ENCODE measurements around the gene GALR3.
"Not testable (repeated sequence)": the region's sequence is repeated elsewhere in the genome, so short reads cannot be mapped to it uniquely, and the experiment has no call there.

Gene GALR3

DNA sequence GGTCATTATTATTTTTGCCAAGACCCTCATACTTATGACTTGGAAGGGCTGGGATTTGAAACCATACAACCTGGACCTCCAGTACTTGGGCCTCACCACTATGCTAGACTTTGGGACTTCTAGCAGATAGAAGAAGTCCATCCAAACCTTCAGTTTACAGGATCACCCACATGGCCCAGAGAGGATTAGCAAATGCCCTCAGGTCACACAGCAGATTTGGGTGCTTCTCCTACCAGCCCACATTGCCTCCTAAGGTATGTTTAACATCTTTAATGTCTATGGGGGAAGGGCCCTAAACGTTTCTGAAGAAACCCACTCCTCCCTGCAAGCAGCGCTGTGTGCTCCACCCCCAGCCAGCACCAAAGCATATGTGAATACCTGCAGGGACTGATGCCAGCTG lies 32.9 kb upstream of the GALR3 start:
- Histone ChIP-seq H3K27me3 (ENCODE audit: insufficient read depth, poor library complexity, severe bottlenecking) (no peaks in the 10 kb centered on the region), H3K4me3 (replicated peaks; ENCODE audit: insufficient read depth, low read length) (no peak overlapping the region), H3K27ac (replicated peaks) (no peak overlapping the region)
- TF ChIP-seq POLR2AphosphoS5 (IDR thresholded peaks at IDR 0.05; ENCODE audit: low read depth) = no peak
- TF ChIP-seq, protein P1, sequence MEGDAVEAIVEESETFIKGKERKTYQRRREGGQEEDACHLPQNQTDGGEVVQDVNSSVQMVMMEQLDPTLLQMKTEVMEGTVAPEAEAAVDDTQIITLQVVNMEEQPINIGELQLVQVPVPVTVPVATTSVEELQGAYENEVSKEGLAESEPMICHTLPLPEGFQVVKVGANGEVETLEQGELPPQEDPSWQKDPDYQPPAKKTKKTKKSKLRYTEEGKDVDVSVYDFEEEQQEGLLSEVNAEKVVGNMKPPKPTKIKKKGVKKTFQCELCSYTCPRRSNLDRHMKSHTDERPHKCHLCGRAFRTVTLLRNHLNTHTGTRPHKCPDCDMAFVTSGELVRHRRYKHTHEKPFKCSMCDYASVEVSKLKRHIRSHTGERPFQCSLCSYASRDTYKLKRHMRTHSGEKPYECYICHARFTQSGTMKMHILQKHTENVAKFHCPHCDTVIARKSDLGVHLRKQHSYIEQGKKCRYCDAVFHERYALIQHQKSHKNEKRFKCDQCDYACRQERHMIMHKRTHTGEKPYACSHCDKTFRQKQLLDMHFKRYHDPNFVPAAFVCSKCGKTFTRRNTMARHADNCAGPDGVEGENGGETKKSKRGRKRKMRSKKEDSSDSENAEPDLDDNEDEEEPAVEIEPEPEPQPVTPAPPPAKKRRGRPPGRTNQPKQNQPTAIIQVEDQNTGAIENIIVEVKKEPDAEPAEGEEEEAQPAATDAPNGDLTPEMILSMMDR (IDR thresholded peaks at IDR 0.05; ENCODE audit: insufficient read depth, low read length) = no peak
- TF ChIP-seq, protein P2, sequence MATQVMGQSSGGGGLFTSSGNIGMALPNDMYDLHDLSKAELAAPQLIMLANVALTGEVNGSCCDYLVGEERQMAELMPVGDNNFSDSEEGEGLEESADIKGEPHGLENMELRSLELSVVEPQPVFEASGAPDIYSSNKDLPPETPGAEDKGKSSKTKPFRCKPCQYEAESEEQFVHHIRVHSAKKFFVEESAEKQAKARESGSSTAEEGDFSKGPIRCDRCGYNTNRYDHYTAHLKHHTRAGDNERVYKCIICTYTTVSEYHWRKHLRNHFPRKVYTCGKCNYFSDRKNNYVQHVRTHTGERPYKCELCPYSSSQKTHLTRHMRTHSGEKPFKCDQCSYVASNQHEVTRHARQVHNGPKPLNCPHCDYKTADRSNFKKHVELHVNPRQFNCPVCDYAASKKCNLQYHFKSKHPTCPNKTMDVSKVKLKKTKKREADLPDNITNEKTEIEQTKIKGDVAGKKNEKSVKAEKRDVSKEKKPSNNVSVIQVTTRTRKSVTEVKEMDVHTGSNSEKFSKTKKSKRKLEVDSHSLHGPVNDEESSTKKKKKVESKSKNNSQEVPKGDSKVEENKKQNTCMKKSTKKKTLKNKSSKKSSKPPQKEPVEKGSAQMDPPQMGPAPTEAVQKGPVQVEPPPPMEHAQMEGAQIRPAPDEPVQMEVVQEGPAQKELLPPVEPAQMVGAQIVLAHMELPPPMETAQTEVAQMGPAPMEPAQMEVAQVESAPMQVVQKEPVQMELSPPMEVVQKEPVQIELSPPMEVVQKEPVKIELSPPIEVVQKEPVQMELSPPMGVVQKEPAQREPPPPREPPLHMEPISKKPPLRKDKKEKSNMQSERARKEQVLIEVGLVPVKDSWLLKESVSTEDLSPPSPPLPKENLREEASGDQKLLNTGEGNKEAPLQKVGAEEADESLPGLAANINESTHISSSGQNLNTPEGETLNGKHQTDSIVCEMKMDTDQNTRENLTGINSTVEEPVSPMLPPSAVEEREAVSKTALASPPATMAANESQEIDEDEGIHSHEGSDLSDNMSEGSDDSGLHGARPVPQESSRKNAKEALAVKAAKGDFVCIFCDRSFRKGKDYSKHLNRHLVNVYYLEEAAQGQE (IDR thresholded peaks at IDR 0.05; ENCODE audit: insufficient replicate concordance, low read depth) = no peak
- no peak for TF ChIP-seq GABPA (IDR thresholded peaks at IDR 0.05; ENCODE audit: low read depth)
- no peak for TF ChIP-seq SPI1 (IDR thresholded peaks at IDR 0.05; ENCODE audit: borderline replicate concordance, low read depth)
- DNase-seq (ENCODE audit: low read depth in 1 of 2, low spot score in 1 of 2) = no peak

DNA sequence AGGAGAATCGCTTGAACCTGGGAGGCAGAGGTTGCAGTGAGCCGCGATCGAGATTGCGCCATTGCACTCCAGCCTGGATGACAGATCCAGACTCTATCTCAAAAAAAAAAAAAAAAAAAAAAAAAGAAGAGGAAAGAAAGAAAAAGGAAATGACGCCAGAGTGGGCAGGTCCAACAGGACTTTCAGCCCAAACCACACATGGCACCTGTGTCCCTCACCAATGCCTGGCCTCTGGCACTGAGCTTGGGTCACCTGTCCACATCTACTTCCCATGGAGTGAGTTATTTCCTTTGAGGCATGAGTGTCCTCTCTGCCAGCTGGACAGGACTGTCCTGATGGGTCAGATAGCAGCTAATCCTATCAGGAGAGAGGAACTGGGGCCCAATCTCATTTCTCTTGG lies 30.7 kb upstream of the GALR3 start:
- no peak for TF ChIP-seq POLR2AphosphoS5 (IDR thresholded peaks at IDR 0.05; ENCODE audit: low read depth)
- TF ChIP-seq, protein P2 (IDR thresholded peaks at IDR 0.05; ENCODE audit: insufficient replicate concordance, low read depth) = no peak
- no peak for TF ChIP-seq SPI1 (IDR thresholded peaks at IDR 0.05; ENCODE audit: borderline replicate concordance, low read depth)
- TF ChIP-seq, protein P1 (IDR thresholded peaks at IDR 0.05; ENCODE audit: insufficient read depth, low read length) = no peak
- TF ChIP-seq GABPA (IDR thresholded peaks at IDR 0.05; ENCODE audit: low read depth) = no peak
- Histone ChIP-seq H3K27ac (replicated peaks) (no peak overlapping the region), H3K27me3 (ENCODE audit: insufficient read depth, poor library complexity, severe bottlenecking) (no peaks in the 10 kb centered on the region), H3K4me3 (replicated peaks; ENCODE audit: insufficient read depth, low read length) (no peak overlapping the region)
- DNase-seq (ENCODE audit: low read depth in 1 of 2, low spot score in 1 of 2) = no peak

DNA sequence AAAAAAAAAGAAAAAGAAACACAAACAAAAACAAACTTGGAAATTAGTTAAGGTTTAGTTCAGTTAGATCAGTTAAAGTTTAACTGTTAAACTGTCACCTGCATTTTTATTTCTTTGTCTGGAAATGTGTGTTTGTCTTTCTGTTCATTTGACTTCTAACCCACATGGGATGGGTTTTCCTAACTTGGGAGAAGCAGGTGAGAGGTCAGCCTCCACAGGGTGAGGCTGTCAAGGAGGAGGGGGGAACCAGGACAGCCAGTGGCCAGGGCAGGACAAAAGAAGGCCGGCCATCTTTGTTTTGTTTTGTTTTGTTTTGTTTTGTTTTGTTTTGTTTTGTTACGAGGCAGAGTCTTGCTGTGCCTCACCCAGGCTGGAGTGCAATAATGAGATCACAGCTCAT lies 28.8 kb upstream of the GALR3 start:
- no peak for DNase-seq (ENCODE audit: low read depth in 1 of 2, low spot score in 1 of 2)
- no peak overlapping the region for H3K27ac ChIP-seq (replicated peaks)
- no peak overlapping the region for H3K4me3 ChIP-seq (replicated peaks; ENCODE audit: insufficient read depth, low read length)
- no peaks in the 10 kb centered on the region for H3K27me3 ChIP-seq (ENCODE audit: insufficient read depth, poor library complexity, severe bottlenecking)
- TF ChIP-seq SPI1 (IDR thresholded peaks at IDR 0.05; ENCODE audit: borderline replicate concordance, low read depth) = no peak
- no peak for TF ChIP-seq POLR2AphosphoS5 (IDR thresholded peaks at IDR 0.05; ENCODE audit: low read depth)

DNA sequence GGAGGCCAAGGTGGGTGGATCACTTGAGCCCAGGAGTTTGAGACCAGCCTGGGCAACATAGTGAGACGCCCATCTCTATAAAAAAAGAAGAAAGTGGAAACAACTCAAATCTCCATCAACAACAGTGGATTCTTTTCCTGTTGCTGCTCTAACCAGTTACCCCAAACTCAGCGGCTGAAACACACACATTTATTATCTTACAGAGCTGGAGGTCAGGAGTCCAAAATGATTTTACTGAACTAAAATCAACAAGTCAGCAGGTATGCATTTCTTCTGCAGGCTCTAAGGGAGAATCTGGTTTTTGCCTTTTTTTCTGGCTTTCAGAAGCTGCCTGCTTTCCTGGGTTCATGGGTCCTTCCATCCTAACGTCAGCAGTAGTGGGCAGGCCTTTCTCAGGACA lies 27.1 kb upstream of the GALR3 start:
- TF ChIP-seq, protein P2 (IDR thresholded peaks at IDR 0.05; ENCODE audit: insufficient replicate concordance, low read depth) = no peak
- TF ChIP-seq, protein P1 (IDR thresholded peaks at IDR 0.05; ENCODE audit: insufficient read depth, low read length) = no peak
- TF ChIP-seq SPI1 (IDR thresholded peaks at IDR 0.05; ENCODE audit: borderline replicate concordance, low read depth) (no peak), POLR2AphosphoS5 (IDR thresholded peaks at IDR 0.05; ENCODE audit: low read depth) (no peak), GABPA (IDR thresholded peaks at IDR 0.05; ENCODE audit: low read depth) (no peak)
- Histone ChIP-seq H3K4me3 (replicated peaks; ENCODE audit: insufficient read depth, low read length) (no peak overlapping the region), H3K27me3 (ENCODE audit: insufficient read depth, poor library complexity, severe bottlenecking) (no peaks in the 10 kb centered on the region), H3K27ac (replicated peaks) (no peak overlapping the region)
- no peak for DNase-seq (ENCODE audit: low read depth in 1 of 2, low spot score in 1 of 2)

DNA sequence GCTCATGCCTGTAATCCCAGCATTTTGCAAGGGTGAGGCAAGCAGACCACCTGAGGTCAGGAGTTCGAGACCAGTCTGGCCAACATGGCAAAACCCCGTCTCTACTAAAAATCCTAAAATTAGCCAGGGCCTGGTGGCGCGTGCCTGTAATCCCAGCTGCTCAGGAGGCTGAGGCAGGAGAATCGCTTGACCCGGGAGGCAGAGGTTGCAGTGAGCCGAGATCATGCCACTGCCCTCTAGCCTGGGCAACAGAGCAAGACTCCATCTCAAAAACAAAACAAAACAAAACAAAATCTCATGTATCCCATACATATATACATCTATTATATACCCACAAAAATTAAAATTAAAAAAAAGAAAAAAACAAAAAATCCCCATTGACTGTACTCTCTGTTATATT lies 25.9 kb upstream of the GALR3 start:
- not testable (repeated sequence) for H3K4me3 ChIP-seq (replicated peaks; ENCODE audit: insufficient read depth, low read length); DNase-seq (ENCODE audit: low read depth in 1 of 2, low spot score in 1 of 2); H3K27ac ChIP-seq (replicated peaks); H3K27me3 ChIP-seq (ENCODE audit: insufficient read depth, poor library complexity, severe bottlenecking)

Measured in HL-60 (cell line).